Stimulated activated CD4-positive, alpha-beta T cell treated with anti-CD3 and anti-CD28 coated beads, Interleukin-1b, Interleukin-23, amount 100 ng/mL, for 4 hours (primary cell): ENCODE results near the gene ERH.

Experiments
- DNase-seq, 2 donors: peaks; one replicate each; pipeline ENCODE4 v3.0.0-alpha.2; 2020; ENCODE audit warnings: low read depth in 2 of 2

ERH gene

GRCh38 chr14:69355607-69356281 lies 42.4 kb downstream of the ERH start:
- DNase-seq, result no peak

DNA sequence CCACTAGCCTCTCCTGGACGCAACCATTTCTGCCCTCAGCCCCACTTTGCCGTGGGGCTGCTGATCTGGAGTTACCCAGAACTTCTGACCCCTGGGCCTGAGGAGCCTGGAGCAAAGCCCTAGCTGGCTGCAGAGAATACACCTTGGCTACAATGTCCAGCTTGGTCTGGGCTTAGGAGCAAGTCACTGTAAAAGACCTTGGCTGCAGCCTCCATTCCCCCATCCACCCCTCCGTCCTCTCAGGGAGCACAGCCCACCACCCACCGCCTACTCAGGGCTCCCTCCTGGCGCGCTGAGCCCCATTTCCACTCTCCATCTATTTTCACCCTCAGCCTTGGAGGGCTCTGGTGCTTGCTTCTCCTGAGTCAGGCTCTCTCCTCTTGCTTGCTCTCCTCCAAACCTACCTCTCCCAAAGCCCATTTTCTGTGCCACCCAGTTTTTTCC lies 42.9 kb downstream of the ERH start:
- no peak for DNase-seq

DNA sequence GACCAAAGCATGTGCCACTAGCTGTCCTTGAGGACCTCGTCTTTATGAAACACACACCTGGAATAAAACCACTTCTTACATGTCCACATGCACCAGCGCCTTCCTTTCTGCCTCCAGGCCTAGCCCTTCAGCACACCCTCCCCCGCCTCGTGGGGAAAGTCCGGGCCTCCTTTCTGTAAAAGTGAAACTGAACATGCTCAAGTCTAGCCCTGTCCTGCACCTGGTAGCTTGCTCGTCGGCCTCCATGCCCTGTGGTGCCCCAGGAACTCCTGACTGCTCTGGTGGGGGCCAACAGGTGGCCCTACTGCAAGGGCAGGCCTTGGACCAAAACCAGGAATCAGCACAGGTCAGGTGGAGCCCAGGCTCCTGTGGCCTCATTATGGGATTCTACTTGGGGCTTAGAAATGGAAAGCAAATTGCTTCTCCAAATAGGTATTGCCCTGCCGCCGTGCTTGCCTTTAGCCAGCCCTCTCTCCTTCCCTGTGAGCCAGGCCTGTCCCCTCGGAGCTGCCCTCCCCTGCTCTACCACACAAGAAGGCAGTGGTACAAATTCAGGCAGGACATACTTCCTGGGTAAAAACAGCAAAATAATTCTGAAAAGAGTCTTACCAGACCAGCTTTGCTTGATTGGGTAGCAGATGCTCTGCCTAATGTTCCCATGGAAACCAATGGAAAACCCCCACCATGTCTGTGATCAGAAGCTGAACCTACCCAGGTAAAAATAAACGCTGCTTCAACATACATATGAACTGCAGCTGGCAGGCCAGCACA lies 43.5 kb downstream of the ERH start:
- peak; percentile 41 to 52 for DNase-seq

DNA sequence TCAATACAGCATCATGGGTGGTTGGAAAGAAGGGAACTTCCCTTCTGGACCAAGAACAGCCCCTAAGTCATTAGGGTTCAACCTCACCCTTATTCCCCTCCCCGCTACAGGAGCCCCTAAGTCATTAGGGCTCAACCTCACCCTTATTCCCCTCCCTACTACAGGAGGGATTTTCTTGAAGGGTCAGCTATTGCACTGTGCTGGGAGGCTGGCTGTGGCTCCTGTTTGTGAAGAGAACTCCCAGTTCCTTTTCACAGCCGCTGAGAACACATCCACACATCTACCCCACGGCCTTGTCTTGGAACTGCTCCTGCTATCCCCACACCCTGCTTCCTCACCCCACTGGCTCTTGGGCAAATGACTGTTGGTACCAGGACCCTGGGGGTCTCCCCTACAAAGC lies 44.9 kb downstream of the ERH start:
- DNase-seq, result no peak

DNA sequence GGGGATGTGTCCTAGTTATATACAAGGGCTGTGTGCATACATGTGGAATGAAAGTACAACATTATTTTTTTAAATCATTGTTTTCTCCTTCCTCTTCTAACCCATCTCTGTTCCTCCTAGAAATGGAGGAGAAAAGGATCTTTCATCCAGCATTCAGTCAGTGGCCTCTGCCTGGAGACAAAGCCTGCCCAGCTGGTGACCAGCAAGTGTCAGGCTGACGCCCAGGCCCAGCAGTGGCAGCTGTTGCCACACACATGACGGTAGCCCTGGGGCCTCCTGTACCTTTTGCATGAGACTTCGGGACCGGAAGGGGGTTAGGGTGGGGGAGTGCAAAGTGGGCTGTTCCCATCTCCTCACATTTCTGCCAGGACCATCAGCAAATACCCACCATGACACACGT lies 46.2 kb downstream of the ERH start:
- no peak for DNase-seq

- DNase-seq, result no peak
These were observed 46.7 kb downstream of the ERH start for GRCh38 chr14:69351385-69351784.

DNA sequence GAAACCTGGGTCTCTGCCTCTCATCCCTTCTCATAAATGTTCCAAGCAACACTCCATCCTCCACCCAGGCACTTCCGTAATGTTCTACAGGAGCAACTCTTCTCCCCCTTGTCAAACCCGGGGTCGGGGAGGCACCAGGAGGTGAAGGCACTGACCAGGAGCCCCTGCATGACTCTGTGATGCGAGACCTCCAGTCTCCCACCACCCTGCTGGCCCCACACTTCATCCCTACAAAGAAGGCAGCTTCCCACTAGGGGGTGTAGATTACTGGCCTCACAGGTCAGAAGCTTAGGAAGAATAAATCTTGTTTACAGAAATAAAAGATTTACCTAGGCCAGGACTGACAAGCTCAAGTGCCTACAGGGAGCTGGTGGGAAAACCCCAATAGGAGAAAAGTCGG lies 47.2 kb downstream of the ERH start:
- no peak for DNase-seq

DNA sequence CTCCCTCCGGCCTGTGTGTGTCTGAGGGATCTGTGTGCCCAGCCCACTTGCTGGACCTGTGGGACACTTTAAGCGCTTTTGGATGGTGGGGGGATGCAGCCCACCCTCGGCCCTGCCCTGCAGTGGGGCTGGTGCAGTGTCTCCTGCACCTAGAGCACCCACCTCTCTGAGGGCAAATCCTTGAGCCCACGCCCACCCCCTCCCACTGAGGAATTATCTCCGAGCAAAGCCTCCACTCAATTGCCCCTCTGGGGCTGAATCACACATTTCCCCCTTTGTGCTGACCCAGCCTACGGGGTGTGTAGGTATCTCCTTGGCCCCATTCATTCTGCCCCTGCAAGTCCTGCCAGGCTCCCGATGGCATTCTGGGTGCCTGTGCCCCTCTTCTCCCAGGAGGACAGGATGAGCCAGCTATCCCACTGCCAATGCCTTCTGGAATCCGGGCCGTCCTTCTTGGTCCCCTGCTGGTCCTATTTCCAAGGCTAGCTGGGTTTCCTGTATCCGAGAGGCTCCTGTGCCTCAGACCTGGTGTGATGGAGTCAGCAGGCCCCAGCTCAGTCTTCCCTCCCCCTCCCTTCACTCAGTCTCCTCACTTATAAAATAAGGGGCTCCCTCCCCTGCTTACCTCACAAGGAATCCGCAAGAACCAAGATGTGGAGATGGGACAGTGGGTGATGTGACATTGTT lies 48.9 kb downstream of the ERH start:
- DNase-seq, result no peak

- DNase-seq, result no peak
These were observed 51.4 kb downstream of the ERH start for GRCh38 chr14:69346710-69347109.

GRCh38 chr14:69345402-69345801 lies 52.7 kb downstream of the ERH start:
- no peak for DNase-seq

GRCh38 chr14:69344171-69344570 lies 53.9 kb downstream of the ERH start:
- DNase-seq, result no peak

DNA sequence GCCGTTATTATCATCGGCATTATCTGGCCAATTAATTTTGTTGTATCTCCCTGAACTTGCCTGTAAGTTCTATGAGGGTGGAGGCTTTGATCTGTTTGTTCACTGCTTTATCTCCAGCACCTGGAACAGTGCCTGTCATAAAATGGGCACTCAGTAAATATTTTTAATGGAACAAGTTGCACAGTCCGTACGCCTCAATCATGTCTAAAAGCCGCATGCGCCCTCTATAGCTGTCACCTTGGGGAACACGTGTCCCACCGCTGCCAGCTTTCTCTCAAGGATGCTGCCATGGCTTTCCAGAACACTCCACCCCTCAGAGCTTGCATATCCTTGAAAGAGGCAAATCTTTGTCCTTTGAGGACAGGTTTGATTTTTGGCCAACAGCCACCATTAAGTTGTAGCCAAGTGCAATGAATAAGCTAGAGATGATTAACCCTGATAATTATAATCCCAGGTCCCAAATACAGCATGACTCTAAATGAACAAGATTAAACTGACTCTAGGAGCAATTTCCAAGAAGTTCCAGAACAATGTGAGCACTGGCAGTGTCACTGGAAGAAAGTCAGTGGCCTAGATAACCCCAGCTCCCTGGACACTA lies 55.1 kb downstream of the ERH start:
- DNase-seq, result no peak

DNA sequence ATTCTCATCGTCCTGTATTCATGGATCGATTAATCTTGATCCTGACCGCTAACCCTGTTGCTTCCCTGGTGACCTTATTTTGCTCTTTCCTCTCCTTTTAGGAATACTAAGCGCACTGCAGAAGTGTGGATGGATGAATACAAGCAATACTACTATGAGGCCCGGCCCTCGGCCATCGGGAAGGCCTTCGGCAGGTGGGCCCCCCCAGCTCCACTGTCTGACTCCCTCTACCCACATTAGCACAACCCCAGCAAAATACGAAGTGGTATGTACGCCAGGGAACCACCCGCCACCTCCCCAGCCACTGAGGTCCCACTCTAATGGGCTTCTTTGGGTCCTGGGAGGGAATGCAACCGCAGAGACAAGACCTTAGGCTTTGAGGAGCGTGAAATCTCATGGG lies 58.7 kb downstream of the ERH start:
- no peak for DNase-seq

DNA sequence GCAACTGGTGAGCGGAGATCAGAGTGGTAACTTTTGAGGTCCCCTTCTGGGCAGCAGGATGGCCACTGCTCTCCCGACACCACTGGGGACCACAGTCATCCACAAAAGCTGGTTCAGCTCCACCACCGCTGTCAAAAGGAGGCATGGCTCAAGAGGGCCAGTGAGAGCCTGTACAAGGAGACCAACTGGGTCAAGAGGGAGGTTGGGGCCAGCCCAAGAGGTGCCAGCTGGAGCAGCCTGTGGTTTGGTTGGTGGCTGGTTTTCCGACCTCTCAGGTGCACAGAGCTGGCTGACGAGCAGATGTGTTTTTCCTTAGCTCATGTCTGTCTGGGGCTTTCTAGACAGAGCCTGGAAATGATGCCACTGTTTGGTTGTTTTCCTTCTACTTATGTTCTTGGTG lies 60.1 kb downstream of the ERH start:
- DNase-seq, result no peak

GRCh38 chr14:69335371-69335771 lies 62.7 kb downstream of the ERH start:
- no peak for DNase-seq

- no peak for DNase-seq
These were observed 63.5 kb downstream of the ERH start for GRCh38 chr14:69334576-69334975.

GRCh38 chr14:69333791-69334337 lies 64.2 kb downstream of the ERH start:
- DNase-seq, result no peak

GRCh38 chr14:69332782-69333395 lies 65.2 kb downstream of the ERH start:
- no peak for DNase-seq

GRCh38 chr14:69331206-69331605 lies 66.9 kb downstream of the ERH start:
- DNase-seq, result no peak
